HL-60/S4 treated with retinoic acid at 250 ng/mL for 4 days and 3 days (cell line): ENCODE results near the gene ZNF772.

ENCODE experiments used
- in situ Hi-C: fragments of 300-500 bp; cut with MboI; formaldehyde crosslinking; loops from 2 replicates; pipeline ENCODE4 v1.7.0; 2022; ENCODE audit warnings: low sequenced_read_pairs

Gene ZNF772

DNA sequence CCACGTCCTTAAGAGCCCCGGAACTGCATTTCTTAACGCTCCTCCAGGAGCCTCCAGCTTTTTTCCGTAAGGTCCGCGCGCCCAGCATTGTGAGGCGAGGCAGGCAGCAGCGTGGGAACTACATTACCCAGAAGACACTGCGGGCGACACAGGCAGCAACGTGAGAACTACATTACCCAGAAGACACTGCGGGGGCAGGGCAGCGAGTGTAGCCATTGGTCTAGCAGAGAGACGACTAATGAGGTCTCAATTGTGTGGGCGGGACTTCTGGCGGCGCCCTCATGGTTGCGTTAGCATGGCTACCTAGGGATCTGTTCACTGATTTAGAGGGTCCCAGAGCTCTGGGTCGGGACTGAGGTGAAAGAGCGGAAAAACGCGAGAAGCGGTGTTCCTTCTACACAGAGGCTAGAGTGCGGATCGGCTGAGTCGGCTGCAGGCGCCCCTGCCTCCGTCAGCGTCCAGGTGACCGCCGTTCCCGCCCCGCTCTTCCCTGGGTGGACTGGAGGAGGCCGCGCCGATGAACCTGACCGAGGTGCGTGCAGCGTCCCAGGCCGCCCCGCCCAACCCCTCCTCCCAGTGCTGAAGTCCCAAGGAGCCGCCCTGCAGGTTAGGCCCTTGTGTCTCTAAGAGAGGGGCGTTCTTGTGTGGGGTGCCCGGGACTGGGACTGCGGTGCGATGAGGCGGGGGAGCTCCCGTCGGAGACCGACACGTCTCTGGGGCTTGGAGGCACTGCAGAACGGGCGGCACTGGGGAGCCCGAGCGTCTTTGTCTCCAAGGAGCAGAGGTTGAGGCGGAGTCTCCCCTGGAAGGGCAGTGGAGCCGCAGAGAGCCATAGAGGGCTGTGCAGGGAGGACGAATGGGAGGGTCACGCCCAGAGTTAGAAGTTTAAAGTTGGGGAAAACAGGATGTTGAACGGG lies 42.0 kb downstream of the ZNF772 start, which contains the start of gene ZNF749:
ZNF749 (plus strand) TSS at position 264 of the 917 bp plus-strand sequence; CDS start at position 518, 254 bp downstream.
- in situ Hi-C loops, result no loop called here

DNA sequence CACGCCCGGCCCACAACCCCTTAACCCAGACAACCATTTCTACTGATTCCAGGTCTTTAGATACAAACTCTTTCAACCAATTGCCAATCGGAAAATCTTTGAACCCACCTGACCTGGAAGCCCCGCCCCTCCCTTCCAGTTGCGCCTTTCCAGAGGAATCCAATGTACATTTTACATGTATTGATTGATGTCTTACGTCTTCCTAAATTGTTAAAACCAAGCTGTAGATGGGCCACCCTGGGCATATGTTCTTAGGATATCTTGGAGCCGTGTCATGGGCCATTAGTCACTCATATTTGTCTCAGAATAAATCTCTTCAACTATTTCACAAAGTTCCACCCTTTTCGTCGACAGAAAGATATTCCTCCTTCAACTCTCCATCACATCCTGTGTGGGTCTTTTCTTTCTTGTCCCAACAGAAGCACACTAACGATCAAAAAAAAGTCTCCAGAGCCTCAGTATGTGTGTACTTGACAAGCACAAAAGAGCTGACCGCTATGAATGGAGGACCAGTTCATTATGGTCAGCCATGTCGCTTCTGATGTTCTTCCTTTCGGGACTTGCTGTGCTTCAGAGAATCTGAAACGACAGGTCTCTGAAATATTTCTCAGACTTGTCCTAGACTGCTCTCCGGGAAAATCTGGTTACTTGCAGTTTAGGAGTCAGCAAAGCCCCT lies 42.8 kb downstream of the ZNF772 start:
- in situ Hi-C loops, result no loop called here

DNA sequence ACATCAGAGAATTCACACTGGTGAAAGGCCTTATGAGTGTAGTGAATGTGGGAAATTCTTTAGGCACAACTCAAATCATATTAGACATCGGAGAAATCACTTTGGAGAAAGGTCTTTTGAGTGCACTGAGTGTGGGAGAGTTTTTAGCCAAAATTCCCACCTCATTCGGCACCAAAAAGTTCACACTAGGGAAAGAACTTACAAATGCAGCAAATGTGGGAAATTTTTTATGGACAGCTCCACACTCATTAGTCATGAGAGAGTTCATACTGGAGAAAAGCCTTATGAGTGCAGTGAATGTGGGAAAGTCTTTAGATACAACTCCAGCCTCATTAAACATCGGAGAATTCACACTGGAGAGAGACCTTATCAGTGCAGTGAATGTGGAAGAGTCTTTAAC lies 56.3 kb downstream of the ZNF772 start:
- in situ Hi-C loops, result no loop called here

DNA sequence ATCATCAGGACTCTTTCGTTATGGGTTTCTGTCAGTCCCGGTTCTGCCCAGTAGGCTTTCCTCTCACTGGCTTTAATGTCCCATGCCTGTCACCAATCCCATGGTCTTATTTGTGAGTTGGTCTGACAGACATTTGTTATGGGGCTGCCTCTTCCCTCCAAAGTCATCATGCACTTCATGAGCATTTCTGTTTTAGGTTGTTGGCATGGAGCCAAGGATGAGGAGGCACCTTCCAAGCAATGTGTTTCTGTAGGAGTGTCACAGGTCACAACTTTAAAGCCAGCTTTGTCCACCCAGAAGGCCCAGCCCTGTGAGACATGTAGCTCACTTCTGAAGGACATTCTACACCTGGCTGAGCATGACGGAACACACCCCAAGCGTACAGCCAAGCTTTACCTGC lies 57.9 kb downstream of the ZNF772 start:
- in situ Hi-C loops, result no loop called here
